ENCODE data around the gene COL9A1. TPM values are rescaled to one million over a fixed set of nuclear protein-coding genes. Genes with fewer than 3 reads are reported as not detected.

Gene COL9A1
- total RNA-seq, 1 experiment from 2014 or later: 7.8 TPM

DNA sequence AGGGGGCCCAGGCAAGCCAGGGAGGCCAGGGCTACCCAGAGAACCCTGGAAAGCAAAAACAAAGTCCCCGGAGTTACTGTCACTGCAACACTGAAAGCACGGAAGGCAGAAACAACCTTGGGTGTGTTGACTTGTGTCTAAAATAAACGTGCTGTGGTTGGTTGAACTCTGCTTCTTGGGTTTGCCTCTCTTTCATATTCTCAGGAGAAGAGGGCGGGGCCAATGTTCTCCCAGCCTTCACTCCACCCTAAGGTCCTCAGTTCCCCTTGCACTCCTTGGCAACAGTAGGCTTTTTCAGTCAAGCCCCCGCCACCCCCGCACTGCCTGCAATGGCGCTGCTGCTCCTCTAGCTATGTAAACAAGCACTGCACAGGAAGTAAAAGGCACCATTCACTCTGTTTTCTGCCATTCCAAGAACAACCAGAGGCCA lies 60.9 kb downstream of the COL9A1 start:
- no peak for DNase-seq
- no peaks in the 10 kb centered on the region for H3K79me1 ChIP-seq (ENCODE audit: insufficient read depth, low read depth, low read length, poor library complexity, severe bottlenecking)
- H2AK5ac ChIP-seq (ENCODE audit: insufficient read length, low read length): no peak overlapping the region
- H2BK5ac ChIP-seq (ENCODE audit: insufficient read length, low read length): no peak overlapping the region
- Mint-ChIP-seq H3K4me3 (no peak overlapping the region), H3K27me3 (ENCODE audit: low read depth) (no peaks in the 10 kb centered on the region), H3K36me3 (ENCODE audit: insufficient read depth in 1 of 3, low read depth in 3 of 3) (peaks cover 0 to 5% (median 0%) of the 10 kb centered on the region in 3 experiments; a peak in 2 of 7 replicates), H3K27ac (peak overlapping the region; percentile 55 to 88 (median 85); a peak in 5 of 7 replicates), H3K4me1 (peaks cover 10% of the 10 kb centered on the region in 2 experiments), H3K9me3 (no peaks in the 10 kb centered on the region)
- TF ChIP-seq, protein P1, sequence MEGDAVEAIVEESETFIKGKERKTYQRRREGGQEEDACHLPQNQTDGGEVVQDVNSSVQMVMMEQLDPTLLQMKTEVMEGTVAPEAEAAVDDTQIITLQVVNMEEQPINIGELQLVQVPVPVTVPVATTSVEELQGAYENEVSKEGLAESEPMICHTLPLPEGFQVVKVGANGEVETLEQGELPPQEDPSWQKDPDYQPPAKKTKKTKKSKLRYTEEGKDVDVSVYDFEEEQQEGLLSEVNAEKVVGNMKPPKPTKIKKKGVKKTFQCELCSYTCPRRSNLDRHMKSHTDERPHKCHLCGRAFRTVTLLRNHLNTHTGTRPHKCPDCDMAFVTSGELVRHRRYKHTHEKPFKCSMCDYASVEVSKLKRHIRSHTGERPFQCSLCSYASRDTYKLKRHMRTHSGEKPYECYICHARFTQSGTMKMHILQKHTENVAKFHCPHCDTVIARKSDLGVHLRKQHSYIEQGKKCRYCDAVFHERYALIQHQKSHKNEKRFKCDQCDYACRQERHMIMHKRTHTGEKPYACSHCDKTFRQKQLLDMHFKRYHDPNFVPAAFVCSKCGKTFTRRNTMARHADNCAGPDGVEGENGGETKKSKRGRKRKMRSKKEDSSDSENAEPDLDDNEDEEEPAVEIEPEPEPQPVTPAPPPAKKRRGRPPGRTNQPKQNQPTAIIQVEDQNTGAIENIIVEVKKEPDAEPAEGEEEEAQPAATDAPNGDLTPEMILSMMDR (conservative IDR thresholded peaks at IDR 0.05): no peak
- H4K8ac ChIP-seq (replicated peaks; ENCODE audit: insufficient read length, low read depth, low read length): no peak overlapping the region
- no peak overlapping the region for H3T11ph ChIP-seq (ENCODE audit: low read length)
- peak overlapping the region; percentile 91 for H2AFZ ChIP-seq (ENCODE audit: low read length)
- H4K20me1 ChIP-seq (ENCODE audit: control insufficient read depth, insufficient read depth, insufficient read length): no peaks in the 10 kb centered on the region
- no peaks in the 10 kb centered on the region for H3K27me3 ChIP-seq (ENCODE audit: insufficient read depth, low read length)
- H4K5ac ChIP-seq (ENCODE audit: insufficient read length, low read depth, low read length): no peak overlapping the region
- no peak overlapping the region for H2BK12ac ChIP-seq (ENCODE audit: insufficient read length, low read depth, low read length)
- WGBS (ENCODE audit: extremely low coverage, insufficient read length, low lambda C conversion rate): no CpG with 5 or more reads among the region's 7 CpGs
- H3K79me2 ChIP-seq (ENCODE audit: insufficient read depth, low read length): no peaks in the 10 kb centered on the region
- H3K23me2 ChIP-seq (ENCODE audit: insufficient read length, low read depth, low read length, poor library complexity, severe bottlenecking): no peaks in the 10 kb centered on the region
- H3K23ac ChIP-seq (ENCODE audit: insufficient read length, low read depth, low read length): no peak overlapping the region
- no peak overlapping the region; the same call in 1 of the 2 replicates for H2BK15ac ChIP-seq (ENCODE audit: low read depth, low read length)
- H2BK20ac ChIP-seq (ENCODE audit: low read depth, low read length, poor library complexity, severe bottlenecking): no peak overlapping the region
- no peaks in the 10 kb centered on the region for H3K9me3 ChIP-seq (ENCODE audit: control insufficient read depth, low read depth, low read length)
- no peaks in the 10 kb centered on the region; the same call in 1 of the 2 replicates for H3K4me1 ChIP-seq (ENCODE audit: insufficient read depth, low read length)
- no peak overlapping the region for H2BK120ac ChIP-seq (ENCODE audit: low read depth, low read length, poor library complexity, severe bottlenecking)
- H3K27ac ChIP-seq (ENCODE audit: insufficient read length, low read depth, low read length): no peak overlapping the region
- H3K9ac ChIP-seq (ENCODE audit: extremely low read depth, insufficient read length, low read length): no peak overlapping the region
- H3K56ac ChIP-seq (ENCODE audit: insufficient read length, low read depth, low read length): no peak overlapping the region
- H3K4ac ChIP-seq (ENCODE audit: low read depth, low read length): no peak overlapping the region
- H3K14ac ChIP-seq (ENCODE audit: insufficient read depth, low read length): peak overlapping the region; percentile 49; the same call in 1 of the 2 replicates
- no peak overlapping the region for H3K4me2 ChIP-seq (ENCODE audit: insufficient read depth, insufficient read length, low read length)
- H4K91ac ChIP-seq (ENCODE audit: insufficient read length, low read depth, low read length): no peak overlapping the region
- H3K18ac ChIP-seq (ENCODE audit: insufficient read length, low read depth, low read length): no peak overlapping the region

Data from H9 (cell line).